Spinal cord (tissue), 10 donors: Measurements from ENCODE around the gene PHKG2. TPM values are rescaled to one million over a fixed set of nuclear protein-coding genes. Genes with fewer than 3 reads are reported as not detected.

Experiments used
- DNase-seq, 6 donors: peaks; one replicate each; pipeline versions ENCODE4 v3.0.0 to v3.0.0-alpha.2; 2013 to 2015; ENCODE audit warnings: low spot score in 6 of 6, low read depth in 4 of 6
- H3K27ac ChIP-seq: one replicate; pipeline ENCODE4 v1.5.1; 2013; ENCODE audit warnings: low read depth, low read length, control low read depth
- H3K27me3 ChIP-seq: one replicate; pipeline ENCODE4 v1.6.1; 2013; ENCODE audit warnings: low read length; ENCODE audit not compliant: control insufficient read depth, insufficient read depth
- H3K36me3 ChIP-seq: one replicate; pipeline ENCODE4 v1.6.1; 2013; ENCODE audit warnings: low read length; ENCODE audit not compliant: control insufficient read depth, insufficient read depth
- H3K4me1 ChIP-seq: one replicate; pipeline ENCODE4 v1.6.1; 2013; ENCODE audit warnings: low read length; ENCODE audit not compliant: control insufficient read depth, insufficient read depth
- H3K4me3 ChIP-seq: one replicate; pipeline ENCODE4 v1.5.1; 2013; ENCODE audit warnings: low read depth, low read length, control low read depth
- H3K9me3 ChIP-seq: one replicate; pipeline ENCODE4 v1.6.1; 2013; ENCODE audit warnings: low read length; ENCODE audit not compliant: control insufficient read depth, insufficient read depth
- whole genome bisulfite sequencing: methylation state at CpG from one replicate; pipeline ENCODE4 v1.1.5; 2013; ENCODE audit warnings: missing lambda C conversion rate; ENCODE audit not compliant: insufficient coverage; 5-methylcytosine and 5-hydroxymethylcytosine counted together
- polyA plus RNA-seq, 2 donors: library from polyadenylated mRNA; unstranded; fragments of 120-200 nt; gene quantifications; one replicate each; pipeline ENCODE4 v1.2.1, GENCODE V29; 2013; ENCODE audit not compliant: insufficient read length in 2 of 2
- total RNA-seq, 2 donors: library from RNA; depleted of rRNA in 1 of 2; stranded (reverse); fragments of 120-200 nt in 1 of 2; fragments of >200 nt in 1 of 2; gene quantifications; one replicate each; pipeline versions ENCODE4 v1.2.3 to v1.2.4, GENCODE V29; 2013 to 2014
- donor health status: healthy.

The PHKG2 gene
- total and polyA plus RNA-seq, 4 donors: 16.2 to 53.9 (median 32.8) TPM

DNA sequence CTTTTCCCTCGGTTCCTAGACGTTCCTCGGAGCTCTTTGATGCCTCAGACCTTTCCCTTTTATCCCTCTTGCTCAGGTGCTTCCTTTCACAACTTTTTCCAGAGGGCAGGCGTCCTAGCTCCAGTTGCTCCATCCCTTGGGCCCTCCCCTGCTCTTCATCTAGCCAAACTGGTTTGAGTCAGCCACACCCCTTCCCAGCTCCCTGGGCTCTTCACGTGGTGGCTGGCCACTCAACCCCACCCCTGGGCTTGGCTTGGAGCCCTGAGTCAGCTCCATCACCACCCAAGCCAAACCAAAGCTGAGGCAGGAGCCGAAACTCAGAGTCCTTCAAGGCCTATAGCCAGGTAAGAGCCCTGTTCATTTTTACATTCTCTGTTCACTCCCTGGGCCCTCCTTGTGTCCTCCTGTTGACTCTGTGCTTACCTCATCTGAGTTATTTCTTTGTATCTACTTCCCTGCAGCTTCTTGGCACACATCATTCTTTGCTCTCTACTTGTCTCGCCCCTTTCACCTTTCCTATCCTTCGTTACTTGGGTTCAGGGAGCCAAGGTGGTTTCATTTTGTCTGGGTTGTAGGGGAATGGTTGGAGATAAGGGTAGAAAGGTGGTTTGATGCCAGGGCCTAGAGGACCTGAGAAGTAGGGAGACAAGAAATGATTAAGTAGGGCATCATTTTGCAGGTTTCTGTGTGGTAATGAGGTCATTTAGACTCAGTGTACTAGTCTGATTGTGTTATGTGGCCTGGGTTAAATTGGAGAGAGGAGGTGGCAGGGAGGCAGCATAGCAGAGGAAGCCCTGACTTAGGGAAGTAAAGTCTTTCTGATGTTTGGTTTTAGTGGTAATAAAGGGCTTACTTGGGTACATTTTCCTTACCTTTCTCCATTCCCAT is 7.6 kb upstream of the PHKG2 start:
- 60% methylated on average over 6 of the region's 8 CpGs for WGBS
- peaks cover 70% of the 10 kb centered on the region for H3K36me3 ChIP-seq
- peak in 1 of 6 donors; percentile 37 for DNase-seq

DNA sequence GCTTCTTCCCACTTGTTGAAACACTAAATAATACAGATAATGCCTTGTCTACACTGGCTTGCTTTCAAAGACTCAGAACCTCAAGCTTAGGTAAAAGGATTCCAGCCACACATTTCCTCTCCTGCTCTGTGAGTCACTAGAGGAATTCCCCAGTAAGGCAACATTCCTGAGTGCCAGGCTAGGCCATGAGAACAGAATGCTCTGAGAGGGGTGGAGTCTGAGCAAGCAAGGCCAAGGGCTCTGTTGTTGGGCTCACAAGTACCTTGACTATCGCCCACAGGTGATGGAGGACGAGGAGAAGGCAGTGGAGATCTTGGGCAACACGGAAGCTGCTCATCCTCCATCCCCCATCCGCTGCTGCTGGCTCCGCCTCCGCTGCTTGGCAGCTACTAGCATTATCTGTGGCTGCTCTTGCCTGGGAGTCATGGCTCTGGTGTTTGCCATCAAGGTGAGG is 6.7 kb upstream of the PHKG2 start:
- DNase-seq: no peak
- peaks cover 62% of the 10 kb centered on the region for H3K36me3 ChIP-seq
- 100% methylated on average over 5 of the region's 6 CpGs for WGBS
- no peaks in the 10 kb centered on the region for H3K4me1 ChIP-seq
- H3K9me3 ChIP-seq: no peaks in the 10 kb centered on the region
- H3K27ac ChIP-seq: no peak overlapping the region
- no peak overlapping the region for H3K4me3 ChIP-seq
- no peaks in the 10 kb centered on the region for H3K27me3 ChIP-seq

More for the DNA sequence above, 7.6 kb upstream of the PHKG2 start:
- Histone ChIP-seq H3K27me3 (no peaks in the 10 kb centered on the region), H3K9me3 (no peaks in the 10 kb centered on the region), H3K4me3 (no peak overlapping the region), H3K4me1 (no peaks in the 10 kb centered on the region), H3K27ac (no peak overlapping the region)

DNA sequence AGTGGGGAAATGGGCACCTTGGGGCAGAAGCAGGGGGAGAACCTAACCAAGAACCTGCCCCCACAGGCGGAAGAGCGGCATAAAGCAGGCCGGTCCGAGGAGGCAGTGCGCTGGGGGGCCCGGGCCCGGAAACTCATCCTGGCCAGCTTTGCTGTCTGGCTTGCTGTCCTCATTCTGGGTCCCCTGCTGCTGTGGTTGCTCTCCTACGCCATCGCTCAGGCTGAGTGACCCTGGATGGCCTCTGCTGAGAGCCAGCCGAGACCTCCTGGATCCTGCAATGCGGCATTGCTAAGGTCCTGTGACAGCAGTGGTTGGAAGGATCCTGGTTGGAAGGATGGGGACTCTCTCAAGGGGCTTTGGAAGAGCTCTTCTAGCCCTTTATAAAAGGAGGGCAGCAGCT is 4.5 kb upstream of the PHKG2 start:
- 94% methylated on average over 8 of the region's 11 CpGs for WGBS
- no peaks in the 10 kb centered on the region for H3K9me3 ChIP-seq
- H3K4me1 ChIP-seq: peaks cover 5% of the 10 kb centered on the region
- H3K27me3 ChIP-seq: no peaks in the 10 kb centered on the region
- no peak for DNase-seq
- H3K36me3 ChIP-seq: peaks cover 40% of the 10 kb centered on the region
- no peak overlapping the region for H3K4me3 ChIP-seq
- H3K27ac ChIP-seq: no peak overlapping the region

DNA sequence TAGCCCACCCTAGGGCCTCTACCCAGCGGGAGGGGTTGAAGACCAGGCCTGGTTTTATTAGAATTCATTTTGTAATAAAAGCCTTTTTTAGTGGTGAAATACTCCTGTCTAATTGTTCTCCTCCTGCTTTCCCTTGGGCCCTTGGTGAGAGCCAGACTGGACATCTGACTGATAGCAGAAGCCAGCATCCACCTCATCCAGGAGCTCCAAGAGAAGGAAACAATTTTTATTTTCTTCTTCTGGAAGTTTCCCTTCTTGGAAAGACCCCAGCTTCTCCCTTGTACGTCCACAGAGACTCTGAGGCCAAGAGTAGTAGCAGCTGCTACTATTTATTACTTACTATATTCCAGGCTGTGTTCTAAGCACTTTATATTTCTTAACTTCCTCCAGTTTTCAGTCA is 4.0 kb upstream of the PHKG2 start:
- Histone ChIP-seq H3K27ac (no peak overlapping the region), H3K4me3 (no peak overlapping the region), H3K9me3 (no peaks in the 10 kb centered on the region), H3K36me3 (peaks cover 35% of the 10 kb centered on the region), H3K27me3 (no peaks in the 10 kb centered on the region), H3K4me1 (peaks cover 8% of the 10 kb centered on the region)
- WGBS: 100% methylated on average over 1 of the region's 2 CpGs
- no peak for DNase-seq

DNA sequence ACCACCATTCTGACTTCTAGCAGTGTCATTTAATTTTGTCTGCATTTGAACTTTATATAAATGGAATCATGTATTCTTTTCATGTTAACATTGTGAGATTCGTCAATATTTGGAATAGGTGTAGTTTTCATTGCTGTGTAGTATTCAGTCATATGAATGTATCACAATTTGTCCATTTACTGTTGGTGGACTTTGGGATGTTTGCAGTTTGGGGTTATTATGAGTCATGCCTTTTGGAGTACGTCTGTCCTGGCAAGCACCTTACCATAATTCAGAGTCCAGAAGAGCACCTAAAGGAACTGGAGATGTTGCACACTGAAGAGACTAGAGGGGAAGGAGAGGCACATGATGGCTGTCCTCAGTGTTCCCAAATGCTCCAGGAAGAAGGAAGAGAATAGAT is 3.1 kb upstream of the PHKG2 start:
- no peaks in the 10 kb centered on the region for H3K27me3 ChIP-seq
- no peak for DNase-seq
- no CpG with 5 or more reads among the region's 2 CpGs for WGBS
- H3K36me3 ChIP-seq: peaks cover 29% of the 10 kb centered on the region
- peaks cover 12% of the 10 kb centered on the region for H3K4me1 ChIP-seq
- no peaks in the 10 kb centered on the region for H3K9me3 ChIP-seq
- no peak overlapping the region for H3K27ac ChIP-seq
- no peak overlapping the region for H3K4me3 ChIP-seq

DNA sequence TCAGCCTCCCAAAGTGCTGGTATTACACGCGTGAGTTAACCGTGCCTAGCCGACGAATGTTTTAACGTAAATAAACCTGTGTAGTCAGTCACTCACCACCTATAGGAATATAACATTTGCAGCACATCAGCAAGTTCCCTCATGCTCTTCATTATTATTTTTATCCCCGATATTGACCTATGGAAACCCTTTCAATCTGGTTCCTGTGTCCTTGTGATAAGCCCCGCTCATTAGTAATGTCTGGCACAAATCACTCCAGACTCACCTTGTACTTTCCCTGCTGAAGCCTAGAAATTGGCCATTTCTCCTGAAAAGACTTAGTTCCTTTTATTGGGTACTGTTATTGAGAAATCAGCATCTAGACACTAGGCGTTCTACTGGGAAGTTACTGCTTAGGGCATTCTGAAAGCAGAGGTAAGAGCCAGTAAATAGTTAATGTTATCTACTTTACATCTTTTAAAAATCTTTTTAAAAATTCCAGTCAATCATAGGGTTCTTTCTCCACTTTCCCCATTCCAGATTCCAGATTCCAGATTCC is 1.5 kb upstream of the PHKG2 start:
- Histone ChIP-seq H3K27ac (no peak overlapping the region), H3K4me3 (no peak overlapping the region), H3K4me1 (peaks cover 12% of the 10 kb centered on the region), H3K36me3 (peaks cover 29% of the 10 kb centered on the region), H3K27me3 (no peaks in the 10 kb centered on the region), H3K9me3 (no peaks in the 10 kb centered on the region)
- WGBS: 100% methylated on average over 6 of the region's 9 CpGs
- no peak for DNase-seq

DNA sequence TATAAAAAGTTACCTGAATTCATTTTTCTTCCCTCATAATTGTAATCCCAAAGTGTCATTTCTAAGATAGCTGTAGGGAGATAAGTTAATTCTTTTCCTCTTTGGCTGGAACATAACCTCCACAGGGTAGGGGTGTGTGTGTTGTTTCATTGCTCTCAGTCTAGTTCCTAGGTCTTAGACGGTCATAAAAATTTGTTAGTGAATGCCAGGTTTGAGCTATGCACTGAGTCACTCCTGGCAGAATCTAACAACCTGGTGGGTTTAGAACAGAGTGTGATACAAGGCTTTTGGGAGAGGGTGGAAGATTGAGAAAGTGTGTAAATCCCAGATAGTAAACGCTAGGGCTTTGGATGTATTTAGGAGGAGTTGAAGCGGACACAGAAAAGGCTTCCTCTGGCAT is 894 bp upstream of the PHKG2 start:
- peaks cover 28% of the 10 kb centered on the region for H3K36me3 ChIP-seq
- DNase-seq: no peak
- WGBS: 65% methylated on average over 3 of the region's 3 CpGs
- H3K4me3 ChIP-seq: peak overlapping the region; percentile 68
- no peaks in the 10 kb centered on the region for H3K9me3 ChIP-seq
- H3K27me3 ChIP-seq: no peaks in the 10 kb centered on the region
- H3K4me1 ChIP-seq: peaks cover 12% of the 10 kb centered on the region
- no peak overlapping the region for H3K27ac ChIP-seq

DNA sequence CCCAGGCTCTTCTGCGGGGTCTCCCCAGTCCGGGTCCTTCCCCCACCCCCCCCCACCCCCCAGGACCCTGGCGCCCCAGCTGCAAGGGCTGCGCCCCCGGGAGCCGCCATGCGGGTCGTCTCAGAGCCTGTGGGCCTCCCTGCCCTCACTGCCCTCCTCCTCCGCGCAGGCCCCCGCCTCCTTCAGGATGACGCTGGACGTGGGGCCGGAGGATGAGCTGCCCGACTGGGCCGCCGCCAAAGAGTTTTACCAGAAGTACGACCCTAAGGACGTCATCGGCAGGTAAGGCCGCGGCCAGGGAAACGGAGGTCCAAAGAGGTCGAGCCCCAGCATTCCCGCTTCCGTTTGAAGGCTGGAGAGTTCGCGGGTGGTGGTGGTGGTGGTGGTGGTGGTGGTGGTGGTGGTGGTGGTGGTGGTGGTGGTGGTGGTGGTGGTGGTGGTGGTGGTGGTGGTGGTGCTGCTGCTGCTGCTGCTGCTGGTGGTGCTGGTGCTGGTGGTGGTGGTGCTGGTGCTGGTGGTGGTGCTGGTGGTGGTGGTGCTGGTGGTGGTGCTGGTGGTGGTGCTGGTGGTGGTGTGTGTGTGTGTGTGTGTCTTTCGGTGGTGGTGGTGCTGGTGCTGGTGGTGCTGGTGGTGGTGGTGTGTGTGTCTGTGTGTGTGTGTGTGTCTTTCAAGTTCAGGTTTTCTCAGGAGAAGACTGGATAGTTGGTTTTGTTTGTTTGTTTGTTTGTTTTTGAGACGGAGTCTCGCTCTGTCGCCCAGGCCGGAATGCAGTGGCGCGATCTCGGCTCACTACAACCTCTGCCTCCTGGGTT is 615 bp downstream of the PHKG2 start:
- DNase-seq: peak in 2 of 6 donors; percentile 28 to 40
- Histone ChIP-seq H3K4me1 (peaks cover 12% of the 10 kb centered on the region), H3K9me3 (no peaks in the 10 kb centered on the region), H3K36me3 (peaks cover 29% of the 10 kb centered on the region), H3K4me3 (peak overlapping the region; percentile 68), H3K27ac (no peak overlapping the region), H3K27me3 (no peaks in the 10 kb centered on the region)
- WGBS: 13% methylated on average over 27 of the region's 36 CpGs

DNA sequence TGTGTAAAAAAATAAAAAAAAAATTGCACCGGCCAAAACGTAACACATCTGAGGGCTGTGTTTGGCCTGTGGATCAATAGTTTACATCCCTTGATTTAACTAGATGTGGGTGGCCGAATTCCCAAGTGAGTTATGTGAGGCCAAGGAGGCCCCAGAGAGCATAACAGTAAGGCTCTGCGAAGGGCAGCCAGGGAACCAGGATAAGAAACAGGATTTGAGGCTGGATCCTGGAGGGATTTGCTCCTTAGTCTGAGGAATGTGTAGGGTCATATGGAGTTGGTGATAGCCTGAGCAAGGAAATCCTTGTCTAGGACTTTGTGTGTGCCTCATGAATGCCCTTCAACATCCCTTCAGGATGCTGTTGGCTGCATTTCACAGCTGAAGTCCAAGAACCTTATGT is 2.0 kb downstream of the PHKG2 start:
- DNase-seq: no peak
- Histone ChIP-seq H3K4me3 (no peak overlapping the region), H3K4me1 (peaks cover 12% of the 10 kb centered on the region), H3K27ac (no peak overlapping the region), H3K27me3 (no peaks in the 10 kb centered on the region), H3K36me3 (peaks cover 36% of the 10 kb centered on the region), H3K9me3 (no peaks in the 10 kb centered on the region)
- WGBS: 98% methylated on average over 4 of the region's 4 CpGs
